HG02610 (cell line): Measurements from ENCODE around the gene HS3ST2.
"Not testable (repeated sequence)": the region's sequence is repeated elsewhere in the genome, so short reads cannot be mapped to it uniquely, and the experiment has no call there.

Experiments used
- ATAC-seq: cut with Tn5 transposase; IDR thresholded peaks from one replicate; pipeline ENCODE4 v1.9.1; 2021; ENCODE audit warnings: mild to moderate bottlenecking, moderate library complexity; ENCODE audit not compliant: unreplicated experiment

HS3ST2 gene

GRCh38 chr16:22813223-22813947, 577 bp upstream of the HS3ST2 start:
- ATAC-seq: no peak

GRCh38 chr16:22814711-22815105, 746 bp downstream of the HS3ST2 start:
- ATAC-seq: no peak

DNA sequence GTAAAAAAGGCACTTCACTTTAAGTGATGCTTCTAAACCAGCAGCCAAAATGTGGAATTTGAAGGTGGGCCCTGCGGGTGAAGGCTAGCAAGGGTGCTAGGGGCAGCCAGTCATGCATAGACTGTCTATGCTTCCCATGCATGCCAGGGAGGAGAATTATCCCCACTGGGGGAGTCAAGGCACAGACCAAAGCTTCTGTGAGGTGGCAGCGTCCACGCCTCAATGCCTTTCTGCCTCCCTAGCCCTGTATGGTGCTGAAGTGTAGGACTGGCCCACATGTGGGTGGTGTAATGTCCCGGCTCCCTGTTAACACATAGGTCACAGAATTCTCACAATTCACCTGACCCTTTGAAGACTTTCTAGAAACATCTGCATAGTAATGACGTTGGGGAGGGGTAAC, 1.9 kb downstream of the HS3ST2 start:
- ATAC-seq: no peak

DNA sequence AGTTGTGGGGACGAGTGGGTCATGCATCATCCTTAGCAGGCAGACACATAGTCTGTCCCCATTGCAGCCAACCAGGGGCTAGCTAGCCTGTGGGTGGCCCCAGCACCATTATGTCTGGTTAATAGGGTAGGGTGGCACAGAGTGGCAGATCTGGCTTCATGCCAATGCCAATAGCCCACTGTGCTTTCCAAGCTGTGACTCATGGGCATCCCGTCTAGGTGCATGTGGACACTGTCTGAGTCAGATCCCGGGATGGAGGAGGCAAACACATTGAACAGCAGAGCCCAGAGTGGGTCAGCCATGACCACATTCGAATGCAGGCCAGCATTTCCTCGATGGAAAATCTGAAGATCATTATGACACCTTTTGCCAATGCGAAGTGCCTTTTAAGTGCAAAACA, 2.5 kb downstream of the HS3ST2 start:
- no peak for ATAC-seq

- ATAC-seq: not testable (repeated sequence)
Measured at GRCh38 chr16:22818736-22819135, 4.8 kb downstream of the HS3ST2 start.

DNA sequence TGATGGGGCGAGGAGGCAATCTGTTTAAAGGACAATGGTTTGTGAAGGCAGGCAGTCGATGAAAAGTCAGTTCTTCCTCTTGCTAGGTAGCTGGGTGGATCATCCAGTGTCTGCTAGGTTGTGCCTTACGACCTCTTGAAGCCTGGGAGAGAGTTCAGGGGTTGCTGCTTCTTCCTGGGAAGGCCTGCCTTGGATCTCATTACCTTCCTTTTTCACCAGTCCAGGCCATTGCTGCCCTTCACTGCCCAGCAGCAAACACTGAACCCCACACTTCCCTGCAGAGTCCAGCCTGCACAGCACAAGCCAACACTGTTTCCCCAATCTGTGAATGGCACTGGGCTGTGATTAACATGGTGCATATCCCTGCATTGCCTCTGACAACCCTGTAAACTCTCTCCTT, 24.7 kb downstream of the HS3ST2 start:
- ATAC-seq: no peak

DNA sequence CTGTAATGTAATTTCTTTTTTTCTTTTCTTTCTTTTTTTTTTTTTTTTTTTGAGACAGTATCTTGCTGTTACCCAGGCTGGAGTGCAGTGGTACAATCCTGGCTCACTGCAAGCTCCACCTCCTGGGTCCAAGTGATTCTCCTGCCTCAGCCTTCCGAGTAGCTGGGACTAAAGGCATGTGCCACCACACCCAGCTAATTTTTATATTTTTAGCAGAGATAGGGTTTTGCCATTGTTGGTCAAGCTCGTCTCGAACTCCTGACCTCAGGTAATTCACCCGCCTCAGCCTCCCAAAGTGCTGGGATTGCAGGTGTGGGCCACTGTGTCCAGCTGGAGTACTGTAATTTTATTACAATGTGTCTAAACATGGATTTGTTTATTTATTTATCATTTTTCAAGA, 28.1 kb downstream of the HS3ST2 start:
- ATAC-seq: not testable (repeated sequence)

DNA sequence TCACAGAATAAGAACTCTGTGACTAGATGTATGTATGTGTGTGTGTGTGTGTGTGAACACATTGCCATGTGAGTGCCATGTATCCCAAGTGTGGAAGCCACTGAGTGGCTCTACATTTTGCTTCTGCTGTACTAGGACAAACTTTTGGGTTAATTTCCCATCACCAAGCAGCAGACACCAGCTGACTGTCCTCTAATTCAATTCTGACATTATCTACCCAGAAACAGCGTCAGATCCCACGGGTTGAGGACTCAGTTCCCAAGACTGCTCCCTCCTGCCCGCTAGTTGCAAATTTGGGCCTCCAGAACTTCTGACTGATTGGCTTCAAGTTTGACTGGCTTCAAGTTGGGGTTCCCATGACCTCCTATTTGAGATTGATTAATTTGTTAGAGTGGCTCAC, 29.2 kb downstream of the HS3ST2 start:
- ATAC-seq: no peak

GRCh38 chr16:22843856-22844255, 29.9 kb downstream of the HS3ST2 start:
- no peak for ATAC-seq

GRCh38 chr16:22844416-22844815, 30.5 kb downstream of the HS3ST2 start:
- no peak for ATAC-seq

GRCh38 chr16:22847100-22847499, 33.1 kb downstream of the HS3ST2 start:
- no peak for ATAC-seq

DNA sequence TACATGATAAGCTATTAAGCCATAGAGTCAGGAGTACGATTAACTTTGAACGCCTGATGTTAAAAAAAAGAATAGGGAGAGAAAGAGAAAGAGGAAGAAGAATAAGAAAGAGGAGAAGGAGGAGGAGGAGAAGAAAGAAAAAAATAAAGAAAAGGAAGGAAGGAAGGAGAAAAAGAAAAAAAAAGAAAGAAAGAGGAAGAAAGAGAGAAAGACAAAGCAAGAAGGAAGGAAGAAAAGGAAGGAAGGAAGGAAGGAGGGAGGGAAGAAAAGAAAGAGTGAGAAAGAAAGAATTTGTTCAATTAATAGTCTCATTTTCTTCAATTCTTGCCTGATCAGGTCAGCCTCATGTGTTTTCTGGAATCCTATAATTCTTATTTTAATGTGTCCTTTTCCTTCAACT, 33.7 kb downstream of the HS3ST2 start:
- no peak for ATAC-seq

DNA sequence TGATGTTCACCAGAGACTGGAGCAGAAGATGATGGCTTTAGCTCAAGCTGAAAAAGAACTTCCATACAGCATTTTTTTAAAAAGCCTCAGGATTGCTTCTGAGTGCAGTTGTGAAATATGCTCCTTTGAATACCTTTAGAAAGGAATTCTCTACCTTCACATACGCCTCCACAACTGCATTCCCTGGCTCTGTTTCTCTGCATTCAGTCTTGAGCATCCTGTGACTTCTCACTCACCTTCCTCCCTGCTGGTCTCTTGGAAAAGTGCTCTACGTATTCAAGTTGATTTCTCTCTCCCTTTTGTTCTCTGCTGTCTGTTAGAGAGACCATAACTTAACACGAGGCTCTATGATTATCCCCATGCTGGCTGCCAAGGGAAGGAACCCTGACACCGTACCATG, 34.5 kb downstream of the HS3ST2 start:
- no peak for ATAC-seq

GRCh38 chr16:22849517-22849916, 35.6 kb downstream of the HS3ST2 start:
- no peak for ATAC-seq

DNA sequence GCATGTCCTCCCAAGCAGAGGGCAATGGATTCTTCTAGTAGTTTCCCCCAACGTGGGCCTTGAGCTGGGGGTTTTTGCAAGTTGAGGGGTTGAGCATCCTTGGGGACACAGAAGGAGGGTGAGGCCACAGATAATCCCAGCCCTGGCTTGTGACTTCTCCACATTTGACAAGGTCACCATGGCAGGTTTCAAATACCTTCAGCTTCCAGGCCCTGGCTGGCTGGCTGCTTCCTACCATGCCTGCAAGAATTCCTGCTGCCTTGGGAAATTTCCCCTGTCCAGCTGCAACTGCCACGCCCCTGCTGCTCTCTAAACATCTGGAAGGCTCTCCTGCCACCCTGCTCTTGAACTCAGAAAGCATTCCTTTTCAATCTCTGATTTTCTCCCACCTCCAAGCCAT, 41.3 kb downstream of the HS3ST2 start:
- ATAC-seq: no peak

DNA sequence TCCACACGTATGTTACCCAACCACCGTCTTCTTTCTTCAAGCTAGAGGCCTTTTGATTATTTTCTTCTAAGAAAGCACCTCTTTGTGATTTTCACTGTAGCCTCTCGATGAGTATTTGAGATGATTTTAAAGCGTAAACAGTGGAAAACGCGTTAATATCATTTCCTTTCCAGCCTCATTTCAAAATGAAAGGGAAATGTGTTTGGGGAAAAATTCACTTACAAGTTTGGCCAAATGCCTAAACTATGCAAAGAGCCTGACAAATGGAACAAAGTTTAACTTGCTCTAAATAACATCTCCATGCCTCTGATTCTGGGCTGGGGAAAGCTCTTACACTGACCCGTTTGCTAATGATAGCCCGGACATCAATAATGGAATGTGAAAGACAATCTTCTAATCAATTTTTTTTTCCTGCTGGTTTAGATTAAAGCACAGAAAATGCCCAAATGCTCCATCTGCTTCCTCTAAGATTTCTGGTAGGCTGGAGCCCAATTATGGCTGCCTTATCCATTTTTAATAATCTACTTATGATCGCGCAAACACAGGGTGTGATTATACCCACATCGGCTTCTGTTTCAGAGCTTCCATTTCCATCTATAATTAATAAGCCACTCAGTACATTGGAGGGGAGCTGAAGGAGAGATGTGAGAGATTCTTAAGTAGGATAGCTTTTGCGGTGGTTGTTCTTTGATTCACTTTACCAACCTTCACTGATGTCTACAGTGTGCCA, 43.5 kb downstream of the HS3ST2 start:
- no peak for ATAC-seq

- no peak for ATAC-seq
Measured at GRCh38 chr16:22859925-22860324, 46.0 kb downstream of the HS3ST2 start.

DNA sequence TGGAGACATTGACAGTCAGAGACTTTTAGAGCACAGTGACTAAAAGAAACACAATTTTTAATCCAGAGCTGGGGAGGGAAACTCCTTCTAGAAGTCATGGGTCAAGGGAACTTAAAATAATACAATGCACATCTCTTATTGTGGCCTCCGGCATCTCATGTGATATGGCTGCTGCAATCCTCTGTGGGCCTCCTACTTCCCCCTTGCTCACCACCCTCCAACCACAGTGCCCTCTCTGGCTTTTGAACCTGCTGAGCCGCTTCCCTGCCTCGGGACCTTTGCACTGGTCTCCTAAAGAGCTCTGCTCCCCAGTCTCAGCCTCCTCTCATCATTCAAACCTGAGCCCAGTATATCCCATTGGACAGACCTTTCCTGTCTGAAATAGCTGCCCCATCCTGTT, 47.6 kb downstream of the HS3ST2 start:
- no peak for ATAC-seq

DNA sequence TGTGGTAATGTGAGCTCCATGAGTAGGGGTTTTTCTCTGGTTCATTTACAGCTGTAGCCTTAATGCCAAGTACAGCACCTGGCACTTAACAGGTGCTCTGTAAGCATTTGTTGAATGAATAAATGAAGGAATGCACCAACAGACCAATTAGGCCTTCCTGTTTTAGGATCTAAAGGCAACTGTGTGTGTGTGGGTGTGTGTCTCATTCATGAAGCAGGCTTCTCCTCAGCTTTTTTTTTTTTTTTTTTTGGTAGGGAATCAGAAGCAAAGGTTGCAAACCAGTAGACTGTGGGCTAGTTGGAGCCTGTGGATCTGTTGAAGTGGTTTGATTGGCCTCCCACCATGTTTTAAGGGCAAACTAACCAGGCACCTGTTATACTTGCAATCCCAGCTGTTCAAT, 48.1 kb downstream of the HS3ST2 start:
- no peak for ATAC-seq

DNA sequence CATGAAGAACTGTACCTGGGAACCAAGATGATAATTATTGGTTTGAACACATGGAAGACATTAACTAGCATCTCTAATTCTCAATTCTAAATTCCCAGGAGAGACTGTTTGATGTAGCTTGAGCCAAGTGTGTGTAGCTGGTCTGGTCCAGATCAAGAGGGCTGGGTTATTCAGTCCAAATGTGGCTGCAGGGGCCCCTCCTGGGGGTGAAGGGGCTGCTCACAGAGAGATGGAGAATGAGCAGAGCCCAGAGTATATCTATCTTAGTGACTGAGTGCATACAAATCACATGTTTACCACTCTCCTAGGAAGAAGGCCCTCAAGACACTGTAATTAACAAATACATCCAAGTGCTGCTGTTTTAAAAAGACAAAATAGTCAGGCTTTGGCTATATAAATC, 50.4 kb downstream of the HS3ST2 start:
- no peak for ATAC-seq

DNA sequence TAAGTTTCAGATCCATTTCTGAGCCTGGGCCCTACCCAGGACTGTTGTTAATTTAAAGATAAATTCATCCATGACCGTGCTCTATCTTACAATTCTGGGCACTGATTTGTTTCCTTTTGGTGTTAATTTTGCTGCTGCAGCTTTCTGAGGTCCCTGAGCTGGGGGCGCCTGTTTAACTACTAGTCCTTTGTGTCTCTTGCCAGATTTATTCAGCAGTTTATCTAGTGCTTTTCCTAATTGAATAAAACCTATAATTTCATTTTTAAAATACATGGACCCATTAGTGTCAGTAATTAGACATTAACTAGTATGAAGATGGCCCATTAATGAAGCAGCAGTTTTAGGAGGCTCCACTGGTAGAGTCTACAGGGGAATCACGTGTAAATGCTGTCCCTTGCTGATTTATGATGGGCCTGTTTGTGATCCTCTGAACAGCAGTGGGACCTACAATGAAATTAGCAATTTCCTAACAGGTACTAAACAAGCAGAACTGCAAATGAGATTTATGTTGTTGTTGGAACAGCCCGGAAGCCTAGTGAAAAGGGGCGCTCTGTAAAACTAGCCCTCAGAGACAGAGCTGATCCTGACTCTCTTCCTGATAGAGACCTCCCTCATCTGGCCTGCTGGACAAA, 54.7 kb downstream of the HS3ST2 start:
- no peak for ATAC-seq

GRCh38 chr16:22871861-22872260, 57.9 kb downstream of the HS3ST2 start:
- ATAC-seq: no peak
